ENCODE data around the gene SPA17.

DNA sequence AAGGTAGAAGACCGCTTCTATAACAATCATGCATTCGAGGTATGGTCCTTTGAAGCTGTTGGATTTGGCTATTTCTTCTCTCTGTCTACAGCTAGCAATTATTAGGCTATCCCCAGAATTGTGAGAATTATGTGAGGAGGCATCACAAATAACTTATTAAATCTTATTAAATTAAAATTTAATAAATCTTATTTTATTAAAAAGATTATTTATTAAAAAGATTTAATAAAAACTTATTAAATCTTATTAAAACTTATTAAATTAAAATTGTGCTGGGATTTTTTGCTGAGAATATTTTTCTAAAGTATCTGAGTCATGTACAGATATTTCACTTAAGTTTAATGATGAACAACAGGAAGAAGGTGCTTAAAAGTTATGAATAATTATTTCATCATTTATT, 7.7 kb downstream of the SPA17 start:
- TF ChIP-seq, protein P1, sequence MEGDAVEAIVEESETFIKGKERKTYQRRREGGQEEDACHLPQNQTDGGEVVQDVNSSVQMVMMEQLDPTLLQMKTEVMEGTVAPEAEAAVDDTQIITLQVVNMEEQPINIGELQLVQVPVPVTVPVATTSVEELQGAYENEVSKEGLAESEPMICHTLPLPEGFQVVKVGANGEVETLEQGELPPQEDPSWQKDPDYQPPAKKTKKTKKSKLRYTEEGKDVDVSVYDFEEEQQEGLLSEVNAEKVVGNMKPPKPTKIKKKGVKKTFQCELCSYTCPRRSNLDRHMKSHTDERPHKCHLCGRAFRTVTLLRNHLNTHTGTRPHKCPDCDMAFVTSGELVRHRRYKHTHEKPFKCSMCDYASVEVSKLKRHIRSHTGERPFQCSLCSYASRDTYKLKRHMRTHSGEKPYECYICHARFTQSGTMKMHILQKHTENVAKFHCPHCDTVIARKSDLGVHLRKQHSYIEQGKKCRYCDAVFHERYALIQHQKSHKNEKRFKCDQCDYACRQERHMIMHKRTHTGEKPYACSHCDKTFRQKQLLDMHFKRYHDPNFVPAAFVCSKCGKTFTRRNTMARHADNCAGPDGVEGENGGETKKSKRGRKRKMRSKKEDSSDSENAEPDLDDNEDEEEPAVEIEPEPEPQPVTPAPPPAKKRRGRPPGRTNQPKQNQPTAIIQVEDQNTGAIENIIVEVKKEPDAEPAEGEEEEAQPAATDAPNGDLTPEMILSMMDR (IDR thresholded peaks at IDR 0.05; ENCODE audit: low read depth, low read length): no peak
- TF ChIP-seq POLR2A (IDR thresholded peaks at IDR 0.05; ENCODE audit: extremely low read depth, insufficient read length) (no peak), MYC (IDR thresholded peaks at IDR 0.05; ENCODE audit: low read depth, low read length) (no peak)
- TF ChIP-seq, protein P2, sequence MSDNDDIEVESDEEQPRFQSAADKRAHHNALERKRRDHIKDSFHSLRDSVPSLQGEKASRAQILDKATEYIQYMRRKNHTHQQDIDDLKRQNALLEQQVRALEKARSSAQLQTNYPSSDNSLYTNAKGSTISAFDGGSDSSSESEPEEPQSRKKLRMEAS (IDR thresholded peaks at IDR 0.05; ENCODE audit: low read depth, low read length): no peak
